Duodenal mucosa (tissue), 2 donors: ENCODE data around the gene TFG.

Experiments
- H3K27ac ChIP-seq: one replicate; pipeline ENCODE4 v1.7.0; 2013; ENCODE audit warnings: low read depth, low read length
- H3K27me3 ChIP-seq, 2 donors: one replicate each; pipeline ENCODE4 v1.7.0; 2013; ENCODE audit warnings: low read length in 2 of 2, control low read depth in 1 of 2; ENCODE audit not compliant: insufficient read depth in 2 of 2, control insufficient read depth in 1 of 2
- H3K36me3 ChIP-seq, 2 donors: one replicate each; pipeline ENCODE4 v1.7.0; 2013; ENCODE audit warnings: low read length in 2 of 2, control low read depth in 1 of 2; ENCODE audit not compliant: insufficient read depth in 2 of 2, control insufficient read depth in 1 of 2
- H3K4me1 ChIP-seq, 2 donors: one replicate each; pipeline ENCODE4 v1.7.0; 2013; ENCODE audit warnings: low read length in 2 of 2, control low read depth in 1 of 2; ENCODE audit not compliant: insufficient read depth in 2 of 2, control insufficient read depth in 1 of 2
- H3K4me3 ChIP-seq, 2 donors: one replicate each; pipeline ENCODE4 v1.7.0; 2013; ENCODE audit warnings: low read length in 2 of 2, low read depth in 1 of 2
- H3K9ac ChIP-seq, 2 donors: one replicate each; pipeline ENCODE4 v1.7.0; 2013; ENCODE audit warnings: low read length in 2 of 2, low read depth in 1 of 2
- H3K9me3 ChIP-seq, 2 donors: one replicate each; pipeline ENCODE4 v1.7.0; 2013; ENCODE audit warnings: low read length in 2 of 2, control low read depth in 1 of 2; ENCODE audit not compliant: control insufficient read depth in 1 of 2

The TFG gene

GRCh38 chr3:100682854-100683760 is 26.2 kb upstream of the TFG start:
- Histone ChIP-seq H3K9ac (no peak overlapping the region), H3K9me3 (no peaks in the 10 kb centered on the region), H3K4me3 (peak overlapping the region in 1 of 2 donors; percentile 18), H3K36me3 (no peaks in the 10 kb centered on the region), H3K27me3 (no peaks in the 10 kb centered on the region), H3K4me1 (peaks cover 10 to 21% of the 10 kb centered on the region in 2 donors), H3K27ac (peak overlapping the region; percentile 2)

DNA sequence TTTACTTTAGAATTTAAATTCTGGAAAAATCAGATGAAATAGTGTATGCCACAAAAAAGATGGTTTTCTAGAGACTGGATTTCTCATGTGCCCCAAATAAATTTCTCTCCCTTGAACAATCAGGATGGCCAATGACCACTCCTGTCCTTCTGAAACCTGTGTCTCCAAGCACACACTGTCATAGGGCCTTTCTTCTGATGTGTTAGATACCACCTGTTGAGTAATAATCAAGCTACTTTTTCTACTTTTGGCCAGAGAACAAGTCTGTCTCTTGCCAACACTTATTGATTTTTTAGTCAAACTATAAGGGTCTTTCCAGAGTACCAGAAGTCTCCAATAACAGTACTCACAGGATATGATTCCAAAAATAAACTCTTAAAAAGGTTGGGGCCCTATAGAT is 16.1 kb upstream of the TFG start:
- H3K9me3 ChIP-seq = no peaks in the 10 kb centered on the region
- H3K4me1 ChIP-seq = peaks cover 13 to 24% of the 10 kb centered on the region in 2 donors
- no peak overlapping the region for H3K27ac ChIP-seq
- no peaks in the 10 kb centered on the region for H3K27me3 ChIP-seq
- H3K9ac ChIP-seq = no peak overlapping the region
- H3K4me3 ChIP-seq = no peak overlapping the region
- no peaks in the 10 kb centered on the region for H3K36me3 ChIP-seq

GRCh38 chr3:100695696-100696095 is 13.6 kb upstream of the TFG start:
- Histone ChIP-seq H3K9ac (no peak overlapping the region), H3K4me3 (no peak overlapping the region), H3K9me3 (no peaks in the 10 kb centered on the region), H3K36me3 (no peaks in the 10 kb centered on the region), H3K27me3 (no peaks in the 10 kb centered on the region), H3K4me1 (peaks cover 19 to 35% of the 10 kb centered on the region in 2 donors), H3K27ac (no peak overlapping the region)

DNA sequence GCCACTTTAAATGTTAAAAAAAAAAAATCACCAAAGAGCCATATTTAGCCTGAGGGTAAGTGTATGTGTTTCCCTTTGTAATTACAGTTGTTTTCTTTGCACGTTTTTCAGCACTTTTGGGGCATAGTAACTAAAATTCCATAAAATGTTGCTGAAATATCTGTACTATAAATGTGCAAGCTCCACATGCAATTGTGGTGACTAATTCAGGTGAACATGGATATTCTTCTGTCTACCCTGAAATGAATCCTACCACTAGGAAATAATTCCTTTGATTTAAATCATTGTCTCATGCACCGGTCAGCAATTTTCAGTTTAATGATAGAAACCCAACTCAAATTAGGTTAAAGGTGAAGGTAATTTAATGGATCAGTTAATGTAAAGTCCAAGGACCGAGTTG is 13.1 kb upstream of the TFG start:
- Histone ChIP-seq H3K27ac (no peak overlapping the region), H3K9ac (no peak overlapping the region), H3K27me3 (no peaks in the 10 kb centered on the region)

DNA sequence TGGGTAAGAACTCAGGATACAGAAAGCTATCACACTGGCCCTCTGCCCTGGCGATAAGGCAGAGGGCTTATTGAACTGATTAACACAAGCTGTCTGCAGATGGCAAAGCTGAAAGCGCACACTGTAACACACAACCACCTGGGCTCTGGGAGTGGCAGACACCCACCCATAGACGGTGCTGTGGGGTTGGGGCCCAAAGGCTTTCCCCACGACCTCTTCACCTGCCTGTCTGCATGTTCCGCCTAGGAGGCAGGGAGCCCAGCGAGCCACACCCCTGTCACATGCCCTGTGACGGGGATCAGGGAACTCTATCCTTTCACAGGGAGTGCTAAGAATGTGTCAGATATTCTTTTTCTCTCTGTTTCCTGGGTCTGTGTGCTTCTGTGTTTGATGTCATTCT is 12.1 kb upstream of the TFG start:
- H3K36me3 ChIP-seq = no peaks in the 10 kb centered on the region
- peaks cover 19 to 35% of the 10 kb centered on the region in 2 donors for H3K4me1 ChIP-seq
- H3K27ac ChIP-seq = peak overlapping the region; percentile 76
- H3K9me3 ChIP-seq = no peaks in the 10 kb centered on the region
- H3K9ac ChIP-seq = peak overlapping the region; percentile 16 to 33
- no peaks in the 10 kb centered on the region for H3K27me3 ChIP-seq
- peak overlapping the region; percentile 9 to 23 for H3K4me3 ChIP-seq

More for the DNA sequence above, 13.1 kb upstream of the TFG start:
- no peaks in the 10 kb centered on the region for H3K9me3 ChIP-seq
- peak overlapping the region in 1 of 2 donors; percentile 9 for H3K4me3 ChIP-seq
- no peaks in the 10 kb centered on the region for H3K36me3 ChIP-seq
- H3K4me1 ChIP-seq = peaks cover 19 to 35% of the 10 kb centered on the region in 2 donors

- H3K9me3 ChIP-seq = no peaks in the 10 kb centered on the region
- H3K9ac ChIP-seq = peak overlapping the region; percentile 16 to 33
- peaks cover 19 to 35% of the 10 kb centered on the region in 2 donors for H3K4me1 ChIP-seq
- H3K36me3 ChIP-seq = no peaks in the 10 kb centered on the region
- no peaks in the 10 kb centered on the region for H3K27me3 ChIP-seq
- peak overlapping the region; percentile 18 to 25 for H3K4me3 ChIP-seq
- H3K27ac ChIP-seq = peak overlapping the region; percentile 76
These were observed 11.5 kb upstream of the TFG start for GRCh38 chr3:100697723-100698285.

DNA sequence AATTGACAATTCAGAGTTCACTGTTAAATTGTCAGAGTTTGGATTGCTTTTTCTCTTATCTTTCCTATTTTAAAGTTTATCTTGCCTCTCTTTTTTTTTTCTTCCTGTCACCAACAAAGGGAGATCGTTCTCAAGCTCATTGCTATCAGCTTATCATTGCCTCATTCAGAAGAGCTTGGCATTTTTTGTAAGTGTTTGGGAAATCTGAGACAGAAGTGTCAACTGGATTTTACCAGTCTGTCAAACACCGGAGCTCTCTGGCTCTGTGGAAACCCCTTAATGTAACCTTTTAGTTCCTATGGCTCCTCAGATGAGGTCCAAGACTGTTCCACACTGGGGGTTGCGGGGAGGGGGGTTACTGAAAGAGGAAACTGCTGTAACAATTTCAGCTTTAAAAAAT is 10.6 kb upstream of the TFG start:
- H3K4me3 ChIP-seq = no peak overlapping the region
- no peaks in the 10 kb centered on the region for H3K9me3 ChIP-seq
- no peaks in the 10 kb centered on the region for H3K36me3 ChIP-seq
- no peaks in the 10 kb centered on the region for H3K27me3 ChIP-seq
- peak overlapping the region; percentile 76 for H3K27ac ChIP-seq
- H3K9ac ChIP-seq = no peak overlapping the region
- peaks cover 19 to 35% of the 10 kb centered on the region in 2 donors for H3K4me1 ChIP-seq

DNA sequence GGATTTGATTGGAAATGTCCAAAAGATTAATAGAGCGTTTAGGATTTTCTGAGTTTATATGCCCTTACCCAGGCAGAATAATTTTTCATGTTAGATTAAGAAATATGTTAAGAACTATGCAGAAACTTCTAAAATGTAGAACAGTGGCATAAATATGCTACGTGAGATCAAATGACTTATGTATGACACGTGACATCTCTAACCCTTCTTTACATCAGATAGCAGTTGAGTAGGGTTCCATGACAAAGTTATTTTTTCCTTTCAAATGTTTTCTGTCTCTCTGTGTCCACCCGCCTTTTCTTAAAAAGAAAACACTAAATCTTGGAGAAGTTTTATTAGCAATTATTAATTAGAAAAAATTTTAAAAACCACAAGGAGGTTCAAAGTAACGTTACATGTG is 8.6 kb upstream of the TFG start:
- H3K4me3 ChIP-seq = no peak overlapping the region
- H3K36me3 ChIP-seq = no peaks in the 10 kb centered on the region

GRCh38 chr3:100702082-100702979 is 7.0 kb upstream of the TFG start:
- Histone ChIP-seq H3K9me3 (no peaks in the 10 kb centered on the region), H3K4me3 (no peak overlapping the region), H3K4me1 (peaks cover 14 to 19% of the 10 kb centered on the region in 2 donors), H3K9ac (no peak overlapping the region), H3K27ac (no peak overlapping the region), H3K27me3 (no peaks in the 10 kb centered on the region), H3K36me3 (no peaks in the 10 kb centered on the region)

More for the DNA sequence above, 8.6 kb upstream of the TFG start:
- peaks cover 19 to 32% of the 10 kb centered on the region in 2 donors for H3K4me1 ChIP-seq
- no peaks in the 10 kb centered on the region for H3K9me3 ChIP-seq
- no peak overlapping the region for H3K9ac ChIP-seq
- no peak overlapping the region for H3K27ac ChIP-seq
- H3K27me3 ChIP-seq = no peaks in the 10 kb centered on the region
